CD1c-positive myeloid dendritic cell (primary cell): ENCODE measurements around the gene NT5M.

Source experiments
- DNase-seq: peaks from one replicate; pipeline ENCODE4 v3.0.0-alpha.2; 2016; ENCODE audit errors: extremely low spot score

Gene NT5M

DNA sequence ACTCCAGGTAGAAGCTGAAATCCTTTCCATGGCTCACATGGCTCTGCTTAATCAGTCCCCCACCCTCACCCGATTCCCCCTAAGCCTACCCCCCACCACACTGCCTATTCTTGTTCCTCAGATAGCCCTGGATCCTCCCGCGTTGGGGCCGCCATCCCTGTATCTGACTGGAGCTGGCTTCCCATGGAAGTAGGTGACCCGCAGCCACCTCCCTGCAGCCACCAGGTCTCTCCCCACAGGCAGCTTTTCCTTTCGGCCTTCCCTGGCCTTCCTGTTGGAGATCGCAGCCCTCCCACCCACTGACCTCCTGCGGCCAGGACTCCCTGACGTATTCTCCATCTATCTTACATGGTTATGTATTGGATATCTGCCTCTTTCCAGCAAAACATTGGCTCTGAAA lies 91.3 kb downstream of the NT5M start:
- no peak for DNase-seq

DNA sequence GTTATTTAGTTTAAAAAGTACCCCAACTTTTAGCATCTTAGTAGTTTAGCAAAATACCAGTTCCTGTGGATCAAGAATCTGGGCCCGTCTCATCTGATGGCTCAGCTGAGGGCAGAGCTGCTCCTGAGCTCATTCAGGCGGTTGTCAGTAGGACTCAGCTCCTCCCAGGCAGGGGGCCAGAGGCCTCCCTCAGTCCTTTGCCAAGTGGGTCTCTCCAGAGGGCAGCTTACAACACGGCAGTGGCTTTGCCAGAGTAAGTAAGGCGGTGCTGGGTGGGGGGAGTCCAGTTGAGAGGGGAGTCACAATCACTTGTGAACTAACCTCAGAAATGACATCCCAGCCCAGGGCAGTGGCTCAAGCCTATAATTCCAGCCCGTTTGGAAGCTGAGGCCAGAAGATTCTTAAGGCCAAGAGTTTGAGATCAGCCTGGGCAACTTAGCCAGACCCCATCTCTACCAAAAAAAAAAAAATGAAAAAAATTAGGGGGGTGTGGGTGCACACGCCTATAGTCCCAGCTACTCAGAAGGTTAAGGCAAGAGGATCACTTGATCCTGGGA lies 92.2 kb downstream of the NT5M start:
- DNase-seq: no peak

DNA sequence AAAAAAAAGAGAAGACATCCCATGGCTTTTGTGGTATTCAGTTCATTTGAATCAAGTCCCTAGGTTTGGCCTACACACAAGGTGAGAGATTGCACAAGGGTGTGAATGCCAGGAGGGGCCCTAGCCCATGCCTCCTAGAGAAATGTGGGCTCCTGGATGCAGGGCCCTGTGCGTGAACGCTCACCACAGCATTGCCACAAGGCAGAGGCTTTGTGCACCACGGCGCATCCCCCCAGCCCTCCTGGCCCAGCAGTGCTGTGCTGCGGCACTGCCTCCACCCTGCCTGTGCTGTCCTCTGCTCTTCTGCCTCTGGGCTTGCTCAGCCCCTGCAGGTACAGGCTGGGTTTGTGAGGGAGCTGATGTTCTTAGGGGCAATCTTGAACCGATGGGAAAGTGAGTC lies 92.7 kb downstream of the NT5M start:
- no peak for DNase-seq
